A172 (cell line): ENCODE measurements around the gene MAP1B. TPM values are rescaled to one million over a fixed set of nuclear protein-coding genes. Genes with fewer than 3 reads are reported as not detected.

Source experiments
- DNase-seq: peaks from one replicate; pipeline ENCODE4 v3.0.0-alpha.2; 2015; ENCODE audit warnings: low spot score
- total RNA-seq: library from RNA; depleted of rRNA; stranded (reverse); fragments of >200 nt; shearing (Covaris generic); gene quantifications from 2 replicates; pipeline ENCODE4 v1.2.3, GENCODE V29; 2014; rRNA removed

The MAP1B gene
- total RNA-seq, 1 experiment from 2014 or later: 98.8 TPM

GRCh38 chr5:72251386-72251785, 144.1 kb downstream of the MAP1B start:
- no peak for DNase-seq

- no peak for DNase-seq
Measured at GRCh38 chr5:72252008-72252407, 144.7 kb downstream of the MAP1B start.

DNA sequence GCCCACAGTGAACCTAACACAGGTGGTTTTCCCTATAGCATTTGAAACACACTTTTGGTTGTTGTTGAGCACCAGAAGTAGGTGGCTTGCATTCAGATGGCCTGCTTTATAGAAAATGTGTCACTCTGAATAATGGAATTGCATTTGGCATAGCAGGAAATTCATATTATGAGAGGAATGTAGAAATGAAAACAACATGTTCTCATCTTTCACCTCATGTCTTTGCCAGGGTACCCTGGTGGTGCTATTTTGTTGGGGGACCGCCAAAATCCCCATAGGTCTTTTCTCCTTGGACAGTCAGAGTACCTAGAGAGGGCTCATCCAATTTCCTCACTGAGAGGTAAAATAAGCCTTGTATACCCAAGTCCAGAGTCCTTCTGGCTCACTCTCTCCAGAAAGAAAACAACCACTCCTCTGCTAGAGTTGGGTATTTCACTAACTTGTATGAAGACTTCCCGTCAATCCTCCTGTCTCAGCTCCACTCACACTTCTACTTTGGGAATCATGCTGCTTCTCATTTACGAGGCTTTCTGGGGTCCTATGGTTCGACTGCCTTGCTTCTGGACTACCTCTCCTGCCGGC, 145.4 kb downstream of the MAP1B start:
- DNase-seq: no peak

- DNase-seq: no peak
Measured at GRCh38 chr5:72255237-72255636, 148.0 kb downstream of the MAP1B start.

DNA sequence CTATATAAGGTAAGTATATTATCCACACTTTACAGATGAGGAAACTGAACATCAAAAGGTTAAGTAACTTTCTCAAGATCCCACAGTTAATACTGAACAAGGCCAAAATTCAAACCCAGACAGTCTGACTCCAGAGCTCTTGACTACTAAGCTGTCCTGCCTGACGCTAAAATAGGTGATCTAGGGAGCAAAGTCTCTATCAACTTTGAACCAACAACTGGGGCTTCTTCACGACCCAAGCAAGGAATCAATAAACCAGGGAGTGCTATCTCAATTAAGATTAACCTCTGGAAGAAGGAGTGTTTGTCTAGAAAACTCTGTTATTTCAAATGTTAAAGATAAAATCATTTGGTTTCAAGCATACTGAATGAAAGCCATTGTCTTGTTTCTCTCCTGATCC, 148.4 kb downstream of the MAP1B start:
- no peak for DNase-seq

- no peak for DNase-seq
Measured at GRCh38 chr5:72256536-72256935, 149.3 kb downstream of the MAP1B start.

Other genes with a start within 250 kb of the MAP1B start
- 84.1 and 94.9 TPM in 2 replicates for gene MRPS27, start 212.8 kb downstream of the MAP1B start, total RNA-seq
- 17.3 and 21.2 TPM in 2 replicates for gene PTCD2, start 212.9 kb downstream of the MAP1B start, total RNA-seq